Dendritic cell treated with granulocyte-macrophage colony-stimulating factor and Interleukin-4, amounts not matched to agents 40 ng/mL and 50 ng/mL, for 4 days (primary cell): ENCODE measurements around the gene CDH15.
"Not testable (repeated sequence)": the region's sequence is repeated elsewhere in the genome, so short reads cannot be mapped to it uniquely, and the experiment has no call there.

Experiments
- H3K27ac Mint-ChIP-seq: one replicate; pipeline ENCODE4 v1.8.0; 2022; ENCODE audit warnings: mild to moderate bottlenecking, mixed read lengths
- H3K27me3 Mint-ChIP-seq: one replicate; pipeline ENCODE4 v1.8.0; 2022; ENCODE audit warnings: mild to moderate bottlenecking, mixed read lengths
- H3K36me3 Mint-ChIP-seq: one replicate; pipeline ENCODE4 v1.8.0; 2022; ENCODE audit warnings: low read depth, mixed read lengths
- H3K4me1 Mint-ChIP-seq: one replicate; pipeline ENCODE4 v1.8.0; 2022; ENCODE audit warnings: low read depth, mixed read lengths
- H3K4me3 Mint-ChIP-seq: one replicate; pipeline ENCODE4 v1.8.0; 2022; ENCODE audit warnings: mild to moderate bottlenecking, moderate library complexity, mixed read lengths
- H3K9me3 Mint-ChIP-seq: one replicate; pipeline ENCODE4 v1.8.0; 2022; ENCODE audit warnings: mixed read lengths
- intact Hi-C: fragments of 100-400 bp; cut with micrococcal nuclease; formaldehyde crosslinking; loops from one replicate; pipeline ENCODE4 v1.15.0; 2022

The CDH15 gene

DNA sequence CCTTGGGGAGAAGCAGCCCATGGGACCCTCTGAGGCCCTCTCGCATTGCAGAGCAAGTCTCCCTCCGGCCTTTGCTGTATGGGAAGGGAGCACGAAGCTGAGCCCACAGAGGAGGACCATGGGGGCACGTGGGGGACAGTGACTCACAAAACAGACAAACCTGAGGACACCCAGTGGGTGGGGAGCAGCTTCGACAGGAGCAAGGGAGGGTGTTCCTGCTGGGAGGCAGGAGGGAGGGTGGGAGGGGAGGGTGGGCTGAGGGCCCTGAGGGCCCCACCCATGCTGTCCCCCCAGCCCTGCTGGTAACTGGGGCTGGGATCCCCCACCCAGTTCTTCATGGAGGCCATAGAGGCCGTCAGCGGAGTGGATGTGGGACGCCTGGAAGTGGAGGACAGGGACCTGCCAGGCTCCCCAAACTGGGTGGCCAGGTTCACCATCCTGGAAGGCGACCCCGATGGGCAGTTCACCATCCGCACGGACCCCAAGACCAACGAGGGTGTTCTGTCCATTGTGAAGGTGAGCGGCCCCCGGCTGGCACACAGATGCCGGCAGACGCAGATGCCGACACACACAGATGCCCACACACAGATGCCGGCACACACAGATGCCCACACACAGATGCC is 16.3 kb downstream of the CDH15 start:
- Mint-ChIP-seq H3K27me3 (peaks cover 47% of the 10 kb centered on the region), H3K4me3 (no peak overlapping the region), H3K4me1 (no peaks in the 10 kb centered on the region), H3K36me3 (no peaks in the 10 kb centered on the region), H3K27ac (no peak overlapping the region), H3K9me3 (no peaks in the 10 kb centered on the region)
- intact Hi-C loops: no loop called here

DNA sequence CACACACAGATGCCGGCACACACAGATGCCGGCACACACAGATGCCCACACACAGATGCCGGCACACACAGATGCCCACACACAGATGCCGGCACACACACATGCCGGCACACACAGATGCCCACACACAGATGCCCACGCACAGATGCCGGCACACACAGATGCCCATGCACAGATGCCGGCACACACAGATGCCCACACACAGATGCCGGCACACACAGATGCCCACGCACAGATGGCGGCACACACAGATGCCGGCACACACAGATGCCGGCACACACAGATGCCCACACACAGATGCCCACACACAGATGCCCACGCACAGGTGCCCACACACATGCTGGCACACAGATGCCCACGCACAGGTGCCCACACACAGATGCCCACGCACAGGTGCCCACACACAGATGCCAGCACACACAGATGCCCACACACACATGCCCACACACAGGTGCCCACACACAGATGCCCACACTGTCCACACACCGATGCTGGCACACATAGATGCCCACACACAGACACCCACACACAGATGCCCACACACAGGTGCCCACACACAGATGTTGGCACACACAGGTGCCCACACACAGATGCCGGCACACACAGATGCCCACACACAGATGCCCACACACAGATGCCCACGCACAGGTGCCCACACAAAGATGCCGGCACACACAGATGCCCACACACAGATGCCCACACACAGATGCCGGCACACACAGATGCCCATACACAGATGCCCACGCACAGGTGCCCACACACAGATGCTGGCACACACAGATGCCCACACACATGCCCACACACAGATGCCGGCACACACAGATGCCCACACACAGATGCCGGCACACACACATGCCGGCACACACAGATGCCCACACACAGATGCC is 17.2 kb downstream of the CDH15 start:
- H3K27me3 Mint-ChIP-seq: peaks cover 40% of the 10 kb centered on the region
- H3K4me3 Mint-ChIP-seq, intact Hi-C loops, H3K9me3 Mint-ChIP-seq, H3K36me3 Mint-ChIP-seq, H3K4me1 Mint-ChIP-seq, H3K27ac Mint-ChIP-seq: not testable (repeated sequence)

DNA sequence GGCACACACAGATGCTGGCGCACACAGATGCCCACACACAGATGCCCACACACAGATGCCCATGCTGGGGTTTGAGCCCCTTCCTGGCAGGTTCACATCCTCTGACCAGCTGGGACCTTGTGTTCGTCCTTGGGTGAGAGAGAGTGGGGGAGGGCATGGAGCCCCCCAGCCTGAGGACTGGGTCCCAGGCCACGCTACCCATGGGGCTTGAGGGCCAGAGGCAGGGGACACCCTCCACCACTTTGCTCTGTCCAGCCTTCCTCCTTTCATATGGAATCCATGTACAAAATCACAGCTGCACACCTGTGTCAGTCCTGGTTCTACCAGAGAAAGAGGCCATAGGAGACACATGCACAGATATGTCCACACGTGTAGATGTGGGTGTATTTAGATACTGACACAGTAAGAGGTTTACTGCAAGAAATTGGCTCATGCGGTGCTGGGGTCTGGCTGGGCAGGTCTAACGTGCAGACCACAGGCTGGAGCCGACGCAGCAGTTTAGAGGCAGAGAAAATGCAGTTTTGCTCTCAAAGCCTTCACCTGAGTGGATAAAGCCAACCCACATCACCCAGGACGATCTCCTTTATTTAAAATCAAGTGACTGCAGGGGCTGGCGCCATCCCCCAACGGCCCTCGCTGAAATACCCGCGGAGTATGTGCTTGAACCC is 17.9 kb downstream of the CDH15 start:
- H3K27ac Mint-ChIP-seq: no peak overlapping the region
- no peak overlapping the region for H3K4me3 Mint-ChIP-seq
- intact Hi-C loops: no loop called here

DNA sequence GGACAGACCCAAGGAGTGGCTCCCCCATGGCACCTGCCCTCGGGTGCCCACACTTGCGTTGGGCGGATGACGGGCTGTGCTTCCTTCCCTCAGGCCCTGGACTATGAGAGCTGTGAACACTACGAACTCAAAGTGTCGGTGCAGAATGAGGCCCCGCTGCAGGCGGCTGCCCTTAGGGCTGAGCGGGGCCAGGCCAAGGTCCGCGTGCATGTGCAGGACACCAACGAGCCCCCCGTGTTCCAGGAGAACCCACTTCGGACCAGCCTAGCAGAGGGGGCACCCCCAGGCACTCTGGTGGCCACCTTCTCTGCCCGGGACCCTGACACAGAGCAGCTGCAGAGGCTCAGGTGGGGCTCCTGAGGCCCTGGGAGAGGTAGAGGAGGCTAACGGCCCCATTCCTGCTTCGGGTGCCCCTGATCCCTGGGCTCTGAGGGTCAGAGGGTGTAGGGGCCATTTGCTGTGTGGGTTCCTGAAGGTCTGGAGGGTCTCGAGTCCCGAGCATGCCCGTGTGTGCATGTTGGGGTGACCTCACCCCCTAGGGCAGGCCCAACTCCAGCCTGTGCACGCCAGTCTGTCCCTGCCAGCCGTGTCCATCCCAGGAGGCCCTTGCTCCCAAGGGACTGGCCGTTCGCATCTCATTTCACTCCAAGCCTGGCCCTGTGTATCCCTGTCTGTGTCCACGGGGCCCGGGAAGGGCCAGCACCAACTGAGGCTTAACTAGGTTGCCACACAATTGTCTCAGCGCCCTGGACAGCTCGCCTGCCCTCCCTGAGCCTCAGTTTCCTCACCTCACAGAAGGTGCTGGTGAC is 18.8 kb downstream of the CDH15 start:
- Mint-ChIP-seq H3K27ac (no peak overlapping the region), H3K27me3 (peaks cover 44% of the 10 kb centered on the region), H3K36me3 (no peaks in the 10 kb centered on the region), H3K4me3 (no peak overlapping the region), H3K9me3 (no peaks in the 10 kb centered on the region), H3K4me1 (peaks cover 10% of the 10 kb centered on the region)
- intact Hi-C loops: no loop called here

More for the DNA sequence above, 17.9 kb downstream of the CDH15 start:
- Mint-ChIP-seq H3K4me1 (peaks cover 6% of the 10 kb centered on the region), H3K9me3 (no peaks in the 10 kb centered on the region), H3K36me3 (no peaks in the 10 kb centered on the region), H3K27me3 (peaks cover 40% of the 10 kb centered on the region)

- no peaks in the 10 kb centered on the region for H3K36me3 Mint-ChIP-seq
- H3K4me3 Mint-ChIP-seq: no peak overlapping the region
- peaks cover 10% of the 10 kb centered on the region for H3K4me1 Mint-ChIP-seq
- intact Hi-C loops: no loop called here
- H3K27ac Mint-ChIP-seq: no peak overlapping the region
- H3K27me3 Mint-ChIP-seq: peaks cover 46% of the 10 kb centered on the region
- H3K9me3 Mint-ChIP-seq: no peaks in the 10 kb centered on the region
These were observed 19.7 kb downstream of the CDH15 start for GRCh38 chr16:89191033-89191900.

DNA sequence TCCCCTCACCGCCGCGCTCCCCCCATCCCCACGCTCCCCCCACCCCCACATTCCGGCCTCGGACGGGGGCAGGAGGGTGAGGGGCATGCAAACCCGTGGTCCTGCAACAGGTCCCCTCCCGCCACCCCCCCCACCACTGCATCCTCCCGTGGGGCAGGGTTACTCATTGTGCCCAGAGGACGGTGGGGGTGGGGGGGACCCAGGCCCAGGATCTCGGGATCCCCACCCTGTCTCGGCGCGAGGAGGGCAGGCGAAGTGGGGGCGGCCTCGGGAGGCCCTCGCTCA is 20.3 kb downstream of the CDH15 start:
- Mint-ChIP-seq H3K4me1 (peaks cover 10% of the 10 kb centered on the region), H3K27me3 (peaks cover 48% of the 10 kb centered on the region), H3K4me3 (no peak overlapping the region), H3K27ac (no peak overlapping the region), H3K9me3 (no peaks in the 10 kb centered on the region), H3K36me3 (no peaks in the 10 kb centered on the region)
- intact Hi-C loops: no loop called here

DNA sequence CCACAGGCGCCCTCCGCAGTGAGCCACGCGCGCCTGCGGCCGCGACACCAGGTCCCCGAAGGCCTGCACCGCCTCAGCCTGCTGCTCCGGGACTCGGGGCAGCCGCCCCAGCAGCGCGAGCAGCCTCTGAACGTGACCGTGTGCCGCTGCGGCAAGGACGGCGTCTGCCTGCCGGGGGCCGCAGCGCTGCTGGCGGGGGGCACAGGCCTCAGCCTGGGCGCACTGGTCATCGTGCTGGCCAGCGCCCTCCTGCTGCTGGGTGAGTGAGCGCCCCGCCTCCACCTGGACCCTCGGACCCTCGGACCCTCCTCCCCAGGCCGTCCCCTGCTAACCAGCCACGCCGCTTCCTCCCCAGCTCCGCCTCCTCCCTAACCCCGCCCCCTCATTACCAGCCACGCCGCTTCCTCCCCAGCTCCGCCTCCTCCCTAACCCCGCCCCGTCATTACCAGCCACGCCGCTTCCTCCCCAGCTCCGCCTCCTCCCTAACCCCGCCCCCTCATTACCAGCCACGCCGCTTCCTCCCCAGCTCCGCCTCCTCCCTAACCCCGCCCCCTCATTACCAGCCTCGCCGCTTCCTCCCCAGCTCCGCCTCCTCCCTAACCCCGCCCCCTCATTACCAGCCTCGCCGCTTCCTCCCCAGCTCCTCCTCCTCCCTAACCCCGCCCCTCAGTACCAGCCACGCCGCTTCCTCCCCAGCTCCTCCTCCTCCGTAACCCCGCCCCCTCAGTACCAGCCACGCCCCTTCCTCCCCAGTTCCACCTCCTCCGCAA is 20.8 kb downstream of the CDH15 start:
- intact Hi-C loops: not testable (repeated sequence)
- H3K27me3 Mint-ChIP-seq: peaks cover 52% of the 10 kb centered on the region

GRCh38 chr16:89192956-89193575 is 21.5 kb downstream of the CDH15 start:
- Mint-ChIP-seq H3K9me3 (no peaks in the 10 kb centered on the region), H3K27ac (no peak overlapping the region), H3K36me3 (no peaks in the 10 kb centered on the region), H3K4me3 (no peak overlapping the region), H3K4me1 (peaks cover 10% of the 10 kb centered on the region), H3K27me3 (peaks cover 54% of the 10 kb centered on the region)
- intact Hi-C loops: no loop called here

More for the DNA sequence above, 20.8 kb downstream of the CDH15 start:
- H3K36me3 Mint-ChIP-seq, H3K27ac Mint-ChIP-seq, H3K9me3 Mint-ChIP-seq: not testable (repeated sequence)
- Mint-ChIP-seq H3K4me3 (peak overlapping the region; percentile 4), H3K4me1 (peaks cover 10% of the 10 kb centered on the region)

GRCh38 chr16:89193576-89194293 is 22.2 kb downstream of the CDH15 start:
- H3K4me1 Mint-ChIP-seq: peaks cover 10% of the 10 kb centered on the region
- no peak overlapping the region for H3K27ac Mint-ChIP-seq
- peaks cover 58% of the 10 kb centered on the region for H3K27me3 Mint-ChIP-seq
- H3K4me3 Mint-ChIP-seq: no peak overlapping the region
- H3K9me3 Mint-ChIP-seq: no peaks in the 10 kb centered on the region
- H3K36me3 Mint-ChIP-seq: no peaks in the 10 kb centered on the region
- intact Hi-C loops: no loop called here

- peaks cover 60% of the 10 kb centered on the region for H3K27me3 Mint-ChIP-seq
- H3K36me3 Mint-ChIP-seq: no peaks in the 10 kb centered on the region
- H3K27ac Mint-ChIP-seq: no peak overlapping the region
- intact Hi-C loops: no loop called here
- H3K4me1 Mint-ChIP-seq: peaks cover 13% of the 10 kb centered on the region
- no peak overlapping the region for H3K4me3 Mint-ChIP-seq
- no peaks in the 10 kb centered on the region for H3K9me3 Mint-ChIP-seq
These were observed 23.1 kb downstream of the CDH15 start for GRCh38 chr16:89194340-89195311.

DNA sequence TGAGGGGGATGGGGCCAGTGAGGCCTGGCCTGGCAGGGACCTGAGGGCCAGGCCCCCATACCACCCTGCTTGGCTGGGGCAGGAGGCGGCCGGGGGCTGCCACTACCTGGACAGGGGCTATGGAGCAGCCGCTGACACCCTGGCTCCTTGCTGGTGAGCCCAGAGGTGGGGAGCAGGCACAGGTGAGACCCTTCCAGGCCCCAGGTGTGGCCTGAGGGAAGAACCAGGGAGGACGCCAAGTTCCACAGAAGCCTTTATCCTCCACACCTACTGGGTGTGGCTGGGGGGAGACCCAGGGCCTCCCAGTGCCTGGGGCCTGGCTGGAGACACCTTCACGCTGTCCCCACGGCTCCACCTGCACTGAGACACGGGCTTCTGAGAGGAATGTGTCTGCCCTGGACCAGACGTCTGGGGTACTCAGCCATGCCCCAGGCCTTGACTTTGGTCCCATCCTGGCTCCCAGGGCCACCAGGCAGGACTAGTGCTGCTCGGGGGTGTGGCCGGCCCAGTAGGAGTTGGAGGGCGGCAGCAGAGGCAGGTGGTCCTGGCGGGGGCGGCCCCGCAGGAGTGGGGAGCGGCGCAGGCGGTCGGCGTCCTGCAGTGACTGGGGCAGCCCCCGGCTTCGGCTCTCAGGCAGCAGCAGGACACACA is 24.1 kb downstream of the CDH15 start:
- Mint-ChIP-seq H3K27me3 (peaks cover 62% of the 10 kb centered on the region), H3K4me3 (no peak overlapping the region), H3K4me1 (peaks cover 23% of the 10 kb centered on the region), H3K9me3 (no peaks in the 10 kb centered on the region), H3K27ac (no peak overlapping the region), H3K36me3 (no peaks in the 10 kb centered on the region)
- intact Hi-C loops: no loop called here
